Jurkat, Clone E6-1 (cell line): ENCODE data around the gene CHD3.

ENCODE experiments used
- DNase-seq: peaks from one replicate; pipeline ENCODE4 v3.0.0-alpha.2; 2011; ENCODE audit warnings: low read depth, low spot score
- H3K4me3 ChIP-seq: 2 replicates; pipeline ENCODE4 v1.5.1; 2011; ENCODE audit warnings: mild to moderate bottlenecking, low read length, control low read depth, moderate library complexity

Gene CHD3

GRCh38 chr17:7955414-7956227 lies 67.0 kb downstream of the CHD3 start:
- no peak for DNase-seq
- H3K4me3 ChIP-seq, result no peak overlapping the region

DNA sequence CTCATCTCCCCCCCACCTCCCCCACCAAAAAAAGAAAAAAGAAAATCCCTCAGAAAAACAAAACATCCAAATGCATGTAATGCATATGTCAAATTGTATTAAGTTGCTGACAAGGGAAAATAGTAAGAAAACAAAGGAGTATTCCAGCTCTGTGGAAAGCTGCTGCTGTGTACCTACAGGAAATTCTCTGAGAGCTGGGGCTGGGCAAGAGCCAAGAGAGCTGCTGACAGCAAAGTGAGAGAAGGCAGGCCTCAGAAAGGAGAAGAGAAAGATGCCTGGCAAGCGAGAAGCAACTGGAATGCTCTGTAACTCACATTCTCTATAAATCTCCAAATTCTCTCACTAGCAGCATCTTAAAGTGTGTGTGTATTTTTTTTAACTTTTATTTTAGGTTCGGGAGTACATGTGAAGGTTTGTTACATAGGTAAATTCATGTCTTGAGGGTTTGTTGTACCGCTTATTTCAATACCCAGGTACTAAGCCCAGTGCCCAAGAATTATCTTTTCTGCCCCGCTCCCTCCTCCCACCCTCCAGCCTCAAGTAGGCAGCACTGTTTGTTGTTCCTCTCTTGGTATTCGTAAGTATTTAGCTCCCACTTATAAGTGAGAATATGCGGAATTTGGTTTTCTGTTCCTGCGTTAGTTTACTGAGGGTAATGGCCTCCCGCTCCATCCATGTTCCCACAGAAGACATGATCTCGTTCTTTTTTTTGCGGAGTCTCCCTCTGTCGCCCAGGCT lies 67.8 kb downstream of the CHD3 start:
- no peak overlapping the region for H3K4me3 ChIP-seq

DNA sequence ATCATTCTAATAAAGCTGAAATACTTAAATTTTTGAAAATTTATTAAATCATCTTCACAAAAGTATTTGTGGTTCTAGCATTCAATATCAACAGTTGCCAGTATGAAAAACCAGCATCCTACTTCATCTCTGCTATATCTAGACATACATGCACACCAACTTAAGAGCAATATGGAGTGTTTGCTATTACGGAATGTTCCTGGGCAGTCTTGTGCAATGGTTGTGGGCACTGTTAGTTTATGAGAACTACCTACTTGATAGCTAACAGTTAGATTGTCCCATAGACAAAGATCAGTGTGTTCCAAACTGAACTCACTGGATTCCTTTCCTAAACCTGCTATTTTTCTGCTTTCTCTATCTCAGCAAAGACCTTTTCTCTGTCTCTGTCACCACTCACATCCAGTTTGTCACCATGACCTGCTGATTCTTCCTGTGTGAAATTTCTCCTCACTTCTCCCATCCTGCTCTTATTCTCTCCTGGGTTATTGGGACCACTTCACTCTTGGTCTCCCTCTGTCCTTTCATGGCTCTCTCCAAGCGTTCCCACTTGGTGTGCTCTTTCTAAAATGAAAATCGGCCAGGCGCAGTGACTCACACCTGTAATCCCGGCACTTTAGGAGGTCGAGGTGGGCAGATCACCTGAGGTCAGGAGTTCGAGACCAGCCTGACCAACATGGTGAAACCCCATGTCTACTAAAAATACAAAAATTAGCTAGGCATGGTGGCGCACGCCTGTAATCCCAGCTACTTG lies 71.1 kb downstream of the CHD3 start:
- no peak overlapping the region for H3K4me3 ChIP-seq
- DNase-seq, result no peak

More for the DNA sequence above, 67.8 kb downstream of the CHD3 start:
- no peak for DNase-seq

- no peak for DNase-seq
- H3K4me3 ChIP-seq, result no peak overlapping the region
Measured at GRCh38 chr17:7961421-7961820, 72.8 kb downstream of the CHD3 start.
